Endothelial cell (in vitro differentiated cells): ENCODE measurements around the gene LEFTY2. TPM values are rescaled to one million over a fixed set of nuclear protein-coding genes. Genes with fewer than 3 reads are reported as not detected.

Source experiments
- DNase-seq: peaks from one replicate; pipeline ENCODE4 v3.0.0; 2021; ENCODE audit warnings: low spot score
- H3K27ac Mint-ChIP-seq: one replicate; pipeline ENCODE4 v1.8.0; 2021; ENCODE audit warnings: mixed read lengths, inconsistent platforms; ENCODE audit not compliant: unreplicated experiment
- H3K27me3 Mint-ChIP-seq: one replicate; pipeline ENCODE4 v1.8.0; 2021; ENCODE audit warnings: mild to moderate bottlenecking, moderate library complexity, mixed read lengths, inconsistent platforms; ENCODE audit not compliant: unreplicated experiment
- H3K36me3 Mint-ChIP-seq: one replicate; pipeline ENCODE4 v1.8.0; 2021; ENCODE audit warnings: mild to moderate bottlenecking, low read depth, mixed read lengths, inconsistent platforms; ENCODE audit not compliant: unreplicated experiment
- H3K4me1 Mint-ChIP-seq: one replicate; pipeline ENCODE4 v1.8.0; 2021; ENCODE audit warnings: mild to moderate bottlenecking, mixed read lengths, inconsistent platforms; ENCODE audit not compliant: unreplicated experiment
- H3K4me3 Mint-ChIP-seq: one replicate; pipeline ENCODE4 v1.8.0; 2021; ENCODE audit warnings: mild to moderate bottlenecking, mixed read lengths, inconsistent platforms; ENCODE audit not compliant: unreplicated experiment
- H3K9me3 Mint-ChIP-seq: one replicate; pipeline ENCODE4 v1.8.0; 2021; ENCODE audit warnings: mixed read lengths, inconsistent platforms; ENCODE audit not compliant: unreplicated experiment
- CTCF ChIP-seq: fragments of 200-600 bp; sonication (generic); IDR thresholded peaks from one replicate; pipeline ENCODE4 v1.5.0; 2021; ENCODE audit warnings: antibody characterized with exemption; ENCODE audit not compliant: unreplicated experiment
- total RNA-seq: library from RNA; stranded (reverse); fragmentation: NEBNext Ultra II Directional; extraction: Animal tissue kit (Norgen Biotek cat#: 25700); gene quantifications from one replicate; pipeline ENCODE4 v1.2.1, GENCODE V29; 2021; ENCODE audit not compliant: unreplicated experiment

LEFTY2 gene
- total RNA-seq, 1 donor from 2014 or later: 0.26 TPM

GRCh38 chr1:225921734-225922709, 19.0 kb downstream of the LEFTY2 start:
- H3K4me3 Mint-ChIP-seq: peak overlapping the region; percentile 95
- no peak for TF ChIP-seq CTCF
- no peak for DNase-seq
- H3K27me3 Mint-ChIP-seq: peaks cover 3% of the 10 kb centered on the region
- H3K4me1 Mint-ChIP-seq: peaks cover 12% of the 10 kb centered on the region
- no peak overlapping the region for H3K27ac Mint-ChIP-seq
- peaks cover 11% of the 10 kb centered on the region for H3K36me3 Mint-ChIP-seq
- no peaks in the 10 kb centered on the region for H3K9me3 Mint-ChIP-seq

GRCh38 chr1:225919906-225920305, 21.1 kb downstream of the LEFTY2 start:
- no peak for TF ChIP-seq CTCF
- H3K36me3 Mint-ChIP-seq: peaks cover 11% of the 10 kb centered on the region
- no peak overlapping the region for H3K27ac Mint-ChIP-seq
- H3K27me3 Mint-ChIP-seq: peaks cover 5% of the 10 kb centered on the region
- H3K9me3 Mint-ChIP-seq: no peaks in the 10 kb centered on the region
- no peak overlapping the region for H3K4me3 Mint-ChIP-seq
- H3K4me1 Mint-ChIP-seq: peaks cover 4% of the 10 kb centered on the region
- no peak for DNase-seq

GRCh38 chr1:225918280-225918679, 22.7 kb downstream of the LEFTY2 start:
- Mint-ChIP-seq H3K36me3 (peaks cover 11% of the 10 kb centered on the region), H3K9me3 (no peaks in the 10 kb centered on the region)

GRCh38 chr1:225917536-225917935, 23.5 kb downstream of the LEFTY2 start:
- Mint-ChIP-seq H3K27ac (peak overlapping the region; percentile 61), H3K4me1 (no peaks in the 10 kb centered on the region), H3K36me3 (peaks cover 8% of the 10 kb centered on the region), H3K9me3 (no peaks in the 10 kb centered on the region), H3K4me3 (peak overlapping the region; percentile 37), H3K27me3 (peaks cover 3% of the 10 kb centered on the region)
- no peak for DNase-seq
- no peak for TF ChIP-seq CTCF

More at GRCh38 chr1:225918280-225918679, 22.7 kb downstream of the LEFTY2 start:
- H3K27me3 Mint-ChIP-seq: peaks cover 3% of the 10 kb centered on the region
- TF ChIP-seq CTCF: no peak
- no peak for DNase-seq
- H3K27ac Mint-ChIP-seq: no peak overlapping the region
- peaks cover 4% of the 10 kb centered on the region for H3K4me1 Mint-ChIP-seq
- H3K4me3 Mint-ChIP-seq: no peak overlapping the region

- TF ChIP-seq CTCF: no peak
- no peak for DNase-seq
- Mint-ChIP-seq H3K4me3 (no peak overlapping the region), H3K9me3 (no peaks in the 10 kb centered on the region), H3K4me1 (no peaks in the 10 kb centered on the region), H3K36me3 (peaks cover 8% of the 10 kb centered on the region), H3K27ac (no peak overlapping the region), H3K27me3 (peaks cover 3% of the 10 kb centered on the region)
Measured at GRCh38 chr1:225917101-225917500, 23.9 kb downstream of the LEFTY2 start.
